GM18511 (cell line): Measurements from ENCODE around the gene TARP.

Experiments used
- ATAC-seq: cut with Tn5 transposase; IDR thresholded peaks from one replicate; pipeline ENCODE4 v1.9.1; 2021; ENCODE audit warnings: mild to moderate bottlenecking, moderate library complexity; ENCODE audit not compliant: unreplicated experiment

TARP gene

GRCh38 chr7:38273286-38273995, at the start of gene TARP:
Gene TARP, minus strand, starts transcription at chr7:38273636.
- ATAC-seq: no peak

DNA sequence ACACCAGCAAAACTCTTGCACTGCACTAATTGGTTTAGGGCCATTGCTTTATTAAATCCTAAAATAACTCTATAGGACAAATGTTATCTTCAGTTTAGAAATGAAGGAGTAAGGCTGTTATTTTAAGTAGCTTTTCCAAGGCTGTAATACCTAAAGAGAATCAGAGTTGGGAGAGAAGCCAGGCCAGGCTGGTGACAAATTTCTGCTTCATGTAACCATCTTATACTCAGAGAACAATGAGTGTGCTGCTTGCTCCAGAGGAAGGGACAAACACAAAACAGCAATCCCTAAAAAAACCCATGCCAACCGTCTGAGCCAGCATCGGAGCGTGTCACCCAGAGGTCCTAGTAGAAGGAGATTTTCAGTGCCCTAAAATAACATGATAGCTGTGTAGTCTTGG, 49.7 kb upstream of the TARP start:
- ATAC-seq: no peak

GRCh38 chr7:38322461-38322860, 49.0 kb upstream of the TARP start:
- no peak for ATAC-seq

GRCh38 chr7:38321967-38322366, 48.5 kb upstream of the TARP start:
- ATAC-seq: no peak

DNA sequence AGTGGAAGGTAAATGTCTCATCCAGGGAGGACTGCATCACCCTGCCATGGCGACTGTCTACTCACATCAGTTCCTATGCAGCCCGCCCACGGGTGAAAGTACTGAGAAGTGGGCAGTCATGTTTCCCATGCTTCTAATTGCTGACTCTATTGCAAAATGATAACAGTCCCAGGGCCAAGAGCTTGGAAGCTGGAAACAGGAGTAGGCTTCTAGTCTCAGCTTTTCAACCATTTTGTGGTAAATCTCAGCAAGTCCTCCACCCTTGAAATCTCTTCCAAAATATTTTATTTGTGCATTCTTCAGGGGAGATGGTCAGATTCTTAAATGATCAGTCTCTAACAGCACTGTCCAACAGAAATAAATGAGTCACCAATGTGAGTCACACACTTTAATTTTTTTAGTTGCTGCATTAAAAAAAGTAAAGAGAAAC, 48.1 kb upstream of the TARP start:
- no peak for ATAC-seq

GRCh38 chr7:38321050-38321449, 47.6 kb upstream of the TARP start:
- no peak for ATAC-seq

DNA sequence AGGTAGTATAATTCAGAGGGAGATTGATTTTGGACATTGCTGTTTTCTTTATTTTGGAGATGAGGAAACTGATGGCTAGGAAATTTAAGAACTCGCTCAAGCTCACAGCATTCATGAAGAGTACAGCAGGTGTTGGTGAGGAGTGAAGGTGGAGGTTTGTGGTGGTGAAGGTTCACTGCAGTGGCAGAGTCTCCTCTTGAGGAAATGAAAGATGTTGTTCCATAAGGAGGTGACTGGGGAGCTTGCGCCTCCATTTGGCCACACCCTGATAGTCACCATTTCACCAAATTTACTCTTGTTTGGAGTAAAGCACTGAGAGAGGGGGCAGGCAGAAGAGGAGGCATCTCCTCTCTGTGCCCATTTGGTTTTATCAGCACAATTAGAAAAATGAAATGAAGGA, 46.4 kb upstream of the TARP start:
- ATAC-seq: no peak

GRCh38 chr7:38318803-38319416, 45.5 kb upstream of the TARP start:
- ATAC-seq: peak; percentile 85

DNA sequence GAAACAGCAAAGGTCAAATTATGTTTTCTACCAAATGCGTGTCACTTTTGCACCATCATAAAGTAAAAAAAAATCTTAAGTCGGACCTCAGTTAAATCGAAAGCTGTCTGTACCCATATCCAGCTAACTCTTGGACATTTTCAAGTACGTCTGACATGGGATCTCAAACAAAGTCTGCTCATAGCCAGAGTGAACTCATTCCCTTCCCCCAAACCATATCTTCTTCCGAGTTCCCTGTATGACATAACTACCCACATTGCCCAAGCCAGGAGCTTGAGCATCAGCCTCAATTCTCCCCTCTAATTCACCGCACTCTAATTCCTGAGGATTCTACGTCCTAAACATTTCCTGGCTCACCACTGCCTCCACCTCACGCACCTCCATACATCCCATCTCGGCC, 44.8 kb upstream of the TARP start:
- ATAC-seq: no peak

DNA sequence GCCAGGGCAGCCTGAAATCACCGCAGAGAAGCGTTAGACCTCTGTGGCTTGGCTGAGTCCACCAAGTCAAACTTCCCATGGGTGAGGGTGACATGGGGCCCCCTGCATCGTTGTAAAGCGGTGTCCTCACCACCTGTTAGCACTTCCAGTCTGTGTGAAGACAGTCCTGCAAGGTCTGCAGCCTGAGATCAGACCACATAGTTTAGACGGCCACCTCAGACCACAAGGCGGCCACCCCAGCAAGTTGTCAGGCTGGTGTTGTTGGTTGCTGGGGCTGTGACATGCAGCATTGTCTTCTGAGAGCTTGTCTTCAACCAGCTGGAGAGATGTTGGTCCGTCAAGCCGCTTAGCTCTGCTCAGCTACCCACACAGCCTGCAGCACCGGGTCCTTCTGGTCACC, 44.1 kb upstream of the TARP start:
- peak; percentile 63 for ATAC-seq

DNA sequence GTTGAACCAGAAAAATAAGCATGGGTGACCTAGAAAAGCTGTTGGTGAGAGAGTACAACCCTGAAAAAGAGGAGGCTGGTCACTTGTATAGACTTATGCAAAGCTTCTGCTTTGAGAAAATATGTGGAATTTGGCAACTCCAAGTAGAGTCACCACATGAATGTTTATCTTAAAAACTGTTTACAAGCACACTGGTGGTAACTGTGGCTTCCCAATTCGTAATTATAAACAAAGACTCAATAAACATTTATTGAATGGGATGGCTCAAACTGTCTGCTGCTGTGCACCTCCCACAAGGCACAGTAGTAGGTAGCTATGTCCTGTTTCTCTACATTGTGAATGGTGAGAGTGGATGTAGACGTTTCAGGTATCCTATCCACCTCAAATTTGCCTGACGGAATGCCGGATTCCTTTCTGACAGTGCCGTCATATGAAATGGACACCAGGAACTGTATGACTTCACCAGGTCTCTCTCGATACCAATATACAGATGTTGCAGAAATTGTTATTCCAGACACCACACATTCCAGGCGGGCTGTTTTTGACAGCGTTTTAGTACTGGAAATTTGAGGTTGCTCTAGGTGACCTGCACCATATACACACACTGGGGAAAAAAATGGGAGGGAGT, 43.4 kb upstream of the TARP start:
- ATAC-seq: no peak

GRCh38 chr7:38315410-38315809, 42.0 kb upstream of the TARP start:
- ATAC-seq: no peak

- ATAC-seq: no peak
Measured at GRCh38 chr7:38312821-38313220, 39.4 kb upstream of the TARP start.

DNA sequence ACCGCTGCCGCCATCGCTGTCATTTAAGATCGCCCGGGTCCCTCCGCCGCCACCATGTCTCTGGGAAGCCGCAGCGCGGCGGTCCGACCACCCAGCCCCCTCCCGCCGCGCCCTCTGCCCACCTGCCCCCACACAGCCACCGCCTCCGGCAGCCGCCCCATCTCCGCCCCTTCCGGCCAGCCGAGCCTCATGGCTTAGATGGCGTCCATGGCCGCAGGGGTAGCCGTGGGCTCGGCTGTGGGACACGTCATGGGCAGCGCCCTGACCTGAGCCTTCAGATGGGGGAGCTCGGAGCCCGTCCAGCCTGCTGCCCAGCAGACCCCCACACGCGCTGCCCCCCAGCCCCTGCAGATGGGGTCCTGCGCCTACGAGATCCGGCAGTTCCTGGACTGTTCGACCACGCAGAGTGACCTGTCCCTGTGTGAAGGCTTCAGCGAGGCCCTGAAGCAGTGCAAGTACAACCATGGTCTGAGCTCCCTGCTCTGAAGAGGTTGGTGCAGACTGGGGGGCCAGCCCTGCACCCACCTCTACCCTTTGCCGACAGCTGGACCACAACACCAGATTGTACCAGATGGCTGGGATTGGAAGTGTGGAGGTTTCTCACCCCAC, 38.0 kb upstream of the TARP start:
- ATAC-seq: peak; percentile 77

- no peak for ATAC-seq
Measured at GRCh38 chr7:38310591-38311101, 37.2 kb upstream of the TARP start.

DNA sequence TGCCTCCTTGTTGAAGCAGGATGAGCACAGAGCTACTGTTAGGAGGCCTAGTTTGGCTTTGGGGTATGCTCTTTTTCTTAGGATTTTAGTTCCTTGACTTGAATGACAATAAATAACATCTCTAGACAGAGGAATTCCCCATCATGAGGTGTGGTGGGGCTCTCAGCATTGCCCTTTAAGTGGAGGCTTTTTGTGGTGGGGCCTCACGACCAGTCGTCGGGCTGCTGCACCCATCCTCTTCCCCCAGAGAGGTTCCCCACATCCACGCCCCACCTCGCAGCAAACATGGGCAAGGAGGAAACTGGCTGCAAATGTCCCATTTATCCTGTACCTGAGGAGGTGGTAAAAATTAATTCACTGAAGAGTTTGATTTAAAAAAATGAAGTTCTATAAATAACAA, 36.1 kb upstream of the TARP start:
- ATAC-seq: no peak

DNA sequence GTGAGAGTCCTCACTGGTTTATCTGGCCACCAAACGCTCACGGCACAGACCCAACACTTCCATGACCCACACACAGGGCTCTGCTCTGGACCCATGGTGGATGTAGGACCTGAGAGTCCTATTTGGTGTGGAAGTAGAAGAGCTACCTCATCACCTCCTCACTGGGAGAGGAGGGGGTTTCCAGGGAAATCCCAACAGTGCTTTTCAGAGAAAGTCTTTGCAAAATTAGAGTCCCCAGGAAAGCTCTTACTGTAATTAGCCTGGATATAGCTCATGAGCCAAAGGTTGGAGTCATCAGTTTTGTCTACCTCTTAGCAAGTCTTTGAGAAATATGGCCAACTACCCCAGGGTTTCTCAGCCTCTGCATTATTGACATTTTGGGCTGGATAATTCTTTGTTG, 34.7 kb upstream of the TARP start:
- ATAC-seq: no peak

DNA sequence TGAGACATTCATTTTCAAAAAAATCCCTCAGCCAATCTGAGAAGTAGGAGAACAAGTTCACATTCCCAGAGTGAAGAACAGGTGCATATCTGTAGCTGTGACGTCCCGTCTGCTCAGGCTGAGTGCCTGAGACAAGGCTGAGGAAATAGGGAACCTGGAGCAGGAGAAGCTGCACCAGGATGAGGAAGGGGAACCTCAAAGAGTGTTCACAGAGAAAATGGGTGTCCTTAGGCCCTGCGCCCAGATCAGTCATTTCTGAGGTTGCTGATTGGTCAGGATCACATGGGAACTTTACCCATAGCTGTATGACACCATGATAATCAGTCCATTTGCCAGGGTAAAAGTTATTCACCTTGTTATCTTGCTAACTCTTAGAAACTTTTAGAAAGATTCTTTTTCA, 34.2 kb upstream of the TARP start:
- no peak for ATAC-seq

GRCh38 chr7:38306914-38307313, 33.5 kb upstream of the TARP start:
- ATAC-seq: no peak

DNA sequence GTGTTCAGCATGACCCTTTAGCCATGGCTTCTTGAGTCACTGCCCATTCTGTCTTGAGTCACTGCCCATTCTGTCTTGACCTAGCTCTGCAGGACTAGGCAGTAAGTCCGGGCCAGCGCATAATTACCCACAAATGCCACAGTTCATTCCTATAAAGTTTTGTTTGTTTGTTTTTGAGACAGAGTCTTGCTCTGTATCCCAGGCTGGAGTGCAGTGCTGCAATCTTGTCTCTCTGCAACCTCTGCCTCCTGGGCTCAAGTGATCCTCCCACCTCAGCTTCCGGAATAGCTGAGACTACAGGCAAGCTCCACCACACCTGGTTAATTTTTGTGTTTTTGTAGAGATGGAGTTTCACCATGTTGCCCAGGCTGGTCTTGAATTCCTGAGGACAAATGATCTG, 32.7 kb upstream of the TARP start:
- no peak for ATAC-seq

- no peak for ATAC-seq
Measured at GRCh38 chr7:38303866-38304265, 30.4 kb upstream of the TARP start.

DNA sequence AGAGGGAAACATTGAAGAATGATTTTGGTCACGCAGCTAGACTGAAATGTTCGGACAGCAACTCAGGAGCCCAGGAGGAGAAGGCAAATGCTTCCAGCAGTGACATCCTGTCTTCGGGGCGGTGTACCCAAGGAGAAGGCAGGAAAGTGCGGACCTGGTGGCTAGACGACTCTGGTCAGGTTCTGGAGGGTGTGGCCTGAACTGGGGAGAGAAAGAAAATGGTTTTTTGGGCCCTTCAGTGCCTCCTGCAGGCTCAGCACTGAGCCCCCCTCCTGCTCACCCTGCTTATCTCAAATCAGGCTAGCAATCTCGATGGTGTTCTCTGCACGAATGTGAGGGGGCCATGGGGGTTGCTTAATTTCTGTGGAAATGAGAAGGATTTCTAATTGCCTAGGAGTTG, 26.7 kb upstream of the TARP start:
- no peak for ATAC-seq
